B cell (primary cell): Measurements from ENCODE around the gene HAND2.

Source experiments
- CTCF ChIP-seq: fragments of 200-600 bp; IDR thresholded peaks from one replicate; pipeline ENCODE4 v1.8.0; 2022; ENCODE audit warnings: antibody characterized with exemption, mild to moderate bottlenecking
- EZH2 ChIP-seq: IDR thresholded peaks from 2 replicates; pipeline ENCODE4 v1.6.1; 2012; ENCODE audit warnings: borderline replicate concordance, low read depth, mild to moderate bottlenecking, moderate library complexity, low read length; ENCODE audit not compliant: insufficient read depth, poor library complexity, severe bottlenecking

GRCh38 chr4:173529477-173530325 lies at the start of gene HAND2:
- no peak for TF ChIP-seq CTCF
- TF ChIP-seq EZH2, result no peak
